Stimulated activated effector memory CD8-positive, alpha-beta T cell treated with anti-CD3 and anti-CD28 coated beads, Interleukin-12 subunit alpha, Interleukin-12 subunit beta, amount 100 ng/mL, for 72 hours (primary cell): ENCODE results near the gene FRY.

Source experiments
- ATAC-seq: fragments of 150-1000 bp; cut with Tn5 transposase; 2 replicates; pipeline ENCODE4 v1.10.0; 2021
- DNase-seq, 2 donors: peaks; one replicate each; pipeline ENCODE4 v3.0.0; 2021 to 2022; ENCODE audit warnings: low spot score in 2 of 2
- H3K27ac Mint-ChIP-seq: one replicate; pipeline ENCODE4 v1.8.0; 2022; ENCODE audit warnings: mild to moderate bottlenecking, mixed read lengths
- H3K36me3 Mint-ChIP-seq: one replicate; pipeline ENCODE4 v1.8.0; 2022; ENCODE audit warnings: mild to moderate bottlenecking, mixed read lengths
- H3K4me1 Mint-ChIP-seq: one replicate; pipeline ENCODE4 v1.8.0; 2022; ENCODE audit warnings: mixed read lengths
- H3K4me3 Mint-ChIP-seq: one replicate; pipeline ENCODE4 v1.8.0; 2022; ENCODE audit warnings: mild to moderate bottlenecking, mixed read lengths
- H3K9me3 Mint-ChIP-seq: one replicate; pipeline ENCODE4 v1.8.0; 2022; ENCODE audit warnings: mixed read lengths

Gene FRY

DNA sequence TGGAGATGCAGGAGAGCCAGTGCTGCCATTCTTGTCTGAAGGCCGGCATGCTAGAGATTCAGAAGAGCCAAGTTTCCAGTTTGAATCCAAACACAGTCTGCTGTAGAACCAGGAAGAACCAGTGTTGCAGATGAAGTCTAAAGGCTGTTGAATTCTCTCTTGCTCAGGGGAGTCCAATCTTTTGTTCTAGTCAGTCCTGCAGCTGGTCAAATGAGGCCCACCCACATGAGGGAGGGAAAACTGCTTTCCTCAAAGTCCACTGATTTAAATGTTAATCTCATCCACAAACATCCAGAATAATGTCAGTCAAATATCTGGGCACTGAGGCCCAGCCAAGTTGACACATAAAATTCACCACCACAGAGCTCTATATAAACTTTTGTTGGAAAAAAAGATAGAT, 136.6 kb downstream of the FRY start:
- no peaks in the 10 kb centered on the region for H3K4me1 Mint-ChIP-seq
- H3K4me3 Mint-ChIP-seq, result no peak overlapping the region
- DNase-seq, result no peak
- H3K36me3 Mint-ChIP-seq, result no peaks in the 10 kb centered on the region
- ATAC-seq, result no peak
- H3K27ac Mint-ChIP-seq, result no peak overlapping the region
- H3K9me3 Mint-ChIP-seq, result no peaks in the 10 kb centered on the region

- Mint-ChIP-seq H3K36me3 (no peaks in the 10 kb centered on the region), H3K4me3 (no peak overlapping the region), H3K4me1 (no peaks in the 10 kb centered on the region), H3K9me3 (no peaks in the 10 kb centered on the region), H3K27ac (no peak overlapping the region)
- ATAC-seq, result no peak
- no peak for DNase-seq
Measured at GRCh38 chr13:32170841-32171240, 139.3 kb downstream of the FRY start.

DNA sequence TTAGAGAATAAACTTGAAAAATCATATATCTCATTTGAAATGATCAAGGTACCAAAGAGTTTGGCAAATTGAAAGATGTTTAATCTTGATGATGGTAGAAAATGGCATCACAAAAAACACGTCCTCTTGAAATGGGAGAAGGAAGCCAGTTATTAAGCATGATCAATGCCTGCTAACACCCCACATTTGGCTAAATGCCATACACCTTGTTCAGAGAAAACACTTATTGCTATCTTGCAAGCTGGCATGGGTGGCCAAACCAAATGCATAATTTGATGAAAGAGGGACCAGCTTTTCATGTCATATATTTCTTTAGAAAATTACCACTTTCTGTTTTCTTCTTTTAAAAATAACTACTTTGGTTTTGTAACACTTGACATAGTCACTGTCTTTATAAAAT, 142.3 kb downstream of the FRY start:
- ATAC-seq, result no peak
- no peak overlapping the region for H3K4me3 Mint-ChIP-seq
- no peak for DNase-seq
- H3K36me3 Mint-ChIP-seq, result peaks cover 4% of the 10 kb centered on the region
- H3K4me1 Mint-ChIP-seq, result no peaks in the 10 kb centered on the region
- H3K27ac Mint-ChIP-seq, result no peak overlapping the region
- H3K9me3 Mint-ChIP-seq, result no peaks in the 10 kb centered on the region

- peaks cover 6% of the 10 kb centered on the region for H3K36me3 Mint-ChIP-seq
- no peak for ATAC-seq
- H3K9me3 Mint-ChIP-seq, result no peaks in the 10 kb centered on the region
Measured at GRCh38 chr13:32174366-32174765, 142.8 kb downstream of the FRY start.

GRCh38 chr13:32175307-32175706, 143.7 kb downstream of the FRY start:
- ATAC-seq (no peak), DNase-seq (no peak)
- Mint-ChIP-seq H3K4me1 (no peaks in the 10 kb centered on the region), H3K27ac (no peak overlapping the region), H3K4me3 (no peak overlapping the region), H3K36me3 (peaks cover 6% of the 10 kb centered on the region), H3K9me3 (no peaks in the 10 kb centered on the region)

More at GRCh38 chr13:32174366-32174765, 142.8 kb downstream of the FRY start:
- Mint-ChIP-seq H3K4me1 (no peaks in the 10 kb centered on the region), H3K27ac (no peak overlapping the region), H3K4me3 (no peak overlapping the region)
- no peak for DNase-seq

DNA sequence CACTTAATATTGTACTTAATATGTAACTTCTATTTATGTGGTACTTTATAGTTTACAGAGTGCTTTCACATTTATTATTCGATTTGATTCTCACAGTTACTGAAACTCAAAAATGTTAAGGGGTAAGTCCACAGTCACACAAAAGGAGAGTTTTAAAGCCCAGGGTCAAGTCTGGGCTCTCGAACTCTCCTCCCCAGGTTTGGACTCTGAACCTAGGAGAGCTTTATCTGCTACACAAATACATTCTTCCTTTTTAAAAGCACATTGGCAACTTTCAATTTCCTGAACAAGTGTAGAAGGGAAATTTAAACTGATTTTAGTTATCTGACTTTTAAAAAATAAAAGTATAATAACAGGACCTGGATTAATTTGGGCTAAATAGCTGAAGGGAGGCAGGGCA, 144.4 kb downstream of the FRY start:
- DNase-seq (no peak), ATAC-seq (no peak)
- peaks cover 6% of the 10 kb centered on the region for H3K36me3 Mint-ChIP-seq
- H3K4me1 Mint-ChIP-seq, result no peaks in the 10 kb centered on the region
- no peak overlapping the region for H3K27ac Mint-ChIP-seq
- no peak overlapping the region for H3K4me3 Mint-ChIP-seq
- no peaks in the 10 kb centered on the region for H3K9me3 Mint-ChIP-seq

GRCh38 chr13:32176696-32177095, 145.1 kb downstream of the FRY start:
- Mint-ChIP-seq H3K9me3 (no peaks in the 10 kb centered on the region), H3K27ac (no peak overlapping the region), H3K4me1 (no peaks in the 10 kb centered on the region), H3K36me3 (peaks cover 6% of the 10 kb centered on the region), H3K4me3 (no peak overlapping the region)
- ATAC-seq (no peak), DNase-seq (no peak)

DNA sequence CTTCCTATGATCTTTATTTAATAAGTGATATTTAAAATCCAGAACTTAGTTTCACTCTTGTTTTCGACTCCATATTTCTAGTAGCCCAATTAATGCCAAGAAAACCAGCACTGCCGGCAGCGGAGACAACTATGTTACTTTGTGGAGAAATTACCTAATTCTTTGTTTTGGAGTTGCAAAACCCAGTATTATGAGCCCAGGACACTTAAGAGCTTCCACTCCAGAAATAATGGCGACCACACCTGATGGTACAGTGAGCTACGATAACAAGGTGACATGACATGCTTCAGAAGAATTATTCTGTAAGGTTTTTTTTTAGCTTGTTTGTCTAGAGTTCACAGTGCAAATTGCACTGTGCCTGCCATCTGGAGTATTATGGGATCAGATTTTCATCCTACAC, 147.2 kb downstream of the FRY start:
- ATAC-seq, result no peak
- Mint-ChIP-seq H3K4me1 (no peaks in the 10 kb centered on the region), H3K36me3 (peaks cover 12% of the 10 kb centered on the region), H3K4me3 (no peak overlapping the region), H3K27ac (no peak overlapping the region), H3K9me3 (no peaks in the 10 kb centered on the region)
- DNase-seq, result no peak

- ATAC-seq (no peak), DNase-seq (no peak)
- Mint-ChIP-seq H3K36me3 (peaks cover 16% of the 10 kb centered on the region), H3K27ac (no peak overlapping the region), H3K4me1 (no peaks in the 10 kb centered on the region), H3K4me3 (no peak overlapping the region), H3K9me3 (no peaks in the 10 kb centered on the region)
Measured at GRCh38 chr13:32179708-32180107, 148.1 kb downstream of the FRY start.

DNA sequence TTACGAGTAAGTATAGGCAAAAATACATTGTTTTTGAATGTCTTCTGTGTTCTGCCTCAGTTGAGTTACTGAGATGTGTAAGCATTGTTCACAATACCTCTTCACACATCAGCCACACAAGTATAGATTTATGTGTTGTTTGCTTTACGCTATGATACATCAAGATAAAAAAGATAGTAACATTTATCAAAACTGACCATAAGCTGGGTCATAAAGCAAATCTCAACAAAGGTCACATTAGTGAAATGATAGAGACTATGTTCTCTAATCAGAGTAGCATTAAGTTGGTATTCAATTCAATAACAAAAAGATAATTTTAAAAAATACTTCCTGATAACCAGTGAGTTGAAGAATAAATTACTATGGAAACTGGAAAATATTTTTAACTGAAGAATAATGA, 156.1 kb downstream of the FRY start:
- Mint-ChIP-seq H3K36me3 (peaks cover 9% of the 10 kb centered on the region), H3K4me1 (no peaks in the 10 kb centered on the region)
- no peak for ATAC-seq

GRCh38 chr13:32191452-32191998, 160.0 kb downstream of the FRY start:
- no peaks in the 10 kb centered on the region for H3K36me3 Mint-ChIP-seq
- DNase-seq (no peak), ATAC-seq (no peak)
- H3K4me3 Mint-ChIP-seq, result no peak overlapping the region
- no peaks in the 10 kb centered on the region for H3K9me3 Mint-ChIP-seq
- no peak overlapping the region for H3K27ac Mint-ChIP-seq
- no peaks in the 10 kb centered on the region for H3K4me1 Mint-ChIP-seq

More for the DNA sequence above, 156.1 kb downstream of the FRY start:
- no peaks in the 10 kb centered on the region for H3K9me3 Mint-ChIP-seq
- no peak overlapping the region for H3K4me3 Mint-ChIP-seq
- DNase-seq, result no peak
- no peak overlapping the region for H3K27ac Mint-ChIP-seq

DNA sequence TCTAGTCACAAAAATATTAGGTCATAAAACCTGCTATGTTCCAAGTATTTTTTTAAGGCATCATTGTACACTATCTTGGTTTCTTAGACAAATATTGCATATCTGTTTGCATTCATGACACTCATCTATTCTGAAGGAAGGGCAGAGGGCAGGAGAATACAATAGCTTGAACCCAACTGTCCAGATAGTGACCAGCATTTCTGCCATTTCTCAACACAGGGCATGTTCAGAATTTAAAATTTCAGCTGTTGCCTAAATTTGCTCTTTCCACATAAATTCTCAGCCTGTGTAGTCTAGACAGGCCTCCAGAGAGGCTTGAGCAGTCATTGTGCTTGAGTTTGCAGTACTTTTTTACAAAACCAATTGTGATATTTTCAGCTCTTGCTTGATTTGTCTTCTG, 164.1 kb downstream of the FRY start:
- no peak overlapping the region for H3K27ac Mint-ChIP-seq
- DNase-seq, result no peak
- H3K4me1 Mint-ChIP-seq, result no peaks in the 10 kb centered on the region
- no peaks in the 10 kb centered on the region for H3K36me3 Mint-ChIP-seq
- ATAC-seq, result no peak
- no peak overlapping the region for H3K4me3 Mint-ChIP-seq
- H3K9me3 Mint-ChIP-seq, result no peaks in the 10 kb centered on the region

- no peaks in the 10 kb centered on the region for H3K9me3 Mint-ChIP-seq
- no peak for ATAC-seq
- no peak overlapping the region for H3K4me3 Mint-ChIP-seq
- no peak overlapping the region for H3K27ac Mint-ChIP-seq
- no peak for DNase-seq
- no peaks in the 10 kb centered on the region for H3K36me3 Mint-ChIP-seq
- H3K4me1 Mint-ChIP-seq, result no peaks in the 10 kb centered on the region
Measured at GRCh38 chr13:32199168-32199567, 167.6 kb downstream of the FRY start.

- no peaks in the 10 kb centered on the region for H3K9me3 Mint-ChIP-seq
- H3K36me3 Mint-ChIP-seq, result no peaks in the 10 kb centered on the region
- no peak overlapping the region for H3K4me3 Mint-ChIP-seq
- no peak overlapping the region for H3K27ac Mint-ChIP-seq
- H3K4me1 Mint-ChIP-seq, result no peaks in the 10 kb centered on the region
- ATAC-seq, result no peak
- DNase-seq, result no peak
Measured at GRCh38 chr13:32200741-32201140, 169.2 kb downstream of the FRY start.

DNA sequence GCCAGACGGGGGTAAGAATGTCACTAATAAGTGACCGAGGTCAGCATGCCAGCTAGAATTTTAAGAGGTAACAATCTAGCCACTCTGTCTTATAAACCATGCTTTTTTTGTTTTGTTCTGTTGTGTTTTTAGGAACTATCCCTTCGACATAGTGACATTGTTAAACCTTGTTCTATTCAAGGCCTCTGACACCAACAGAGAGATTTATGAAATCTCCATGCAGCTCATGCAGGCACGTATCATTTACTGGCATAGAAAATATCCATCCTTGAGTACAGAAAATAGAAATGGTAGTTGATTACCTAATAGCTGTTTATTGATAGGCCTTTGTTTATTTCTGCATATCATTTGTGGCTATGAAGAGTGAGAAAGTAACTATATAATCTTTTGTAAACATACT, 170.2 kb downstream of the FRY start:
- Mint-ChIP-seq H3K4me1 (no peaks in the 10 kb centered on the region), H3K4me3 (no peak overlapping the region)
- no peak for ATAC-seq

GRCh38 chr13:32202268-32202667, 170.7 kb downstream of the FRY start:
- Mint-ChIP-seq H3K4me1 (no peaks in the 10 kb centered on the region), H3K9me3 (no peaks in the 10 kb centered on the region), H3K27ac (no peak overlapping the region), H3K36me3 (no peaks in the 10 kb centered on the region), H3K4me3 (no peak overlapping the region)
- no peak for DNase-seq
- ATAC-seq, result no peak

More for the DNA sequence above, 170.2 kb downstream of the FRY start:
- H3K27ac Mint-ChIP-seq, result no peak overlapping the region
- H3K36me3 Mint-ChIP-seq, result no peaks in the 10 kb centered on the region
- DNase-seq, result no peak
- H3K9me3 Mint-ChIP-seq, result no peaks in the 10 kb centered on the region

DNA sequence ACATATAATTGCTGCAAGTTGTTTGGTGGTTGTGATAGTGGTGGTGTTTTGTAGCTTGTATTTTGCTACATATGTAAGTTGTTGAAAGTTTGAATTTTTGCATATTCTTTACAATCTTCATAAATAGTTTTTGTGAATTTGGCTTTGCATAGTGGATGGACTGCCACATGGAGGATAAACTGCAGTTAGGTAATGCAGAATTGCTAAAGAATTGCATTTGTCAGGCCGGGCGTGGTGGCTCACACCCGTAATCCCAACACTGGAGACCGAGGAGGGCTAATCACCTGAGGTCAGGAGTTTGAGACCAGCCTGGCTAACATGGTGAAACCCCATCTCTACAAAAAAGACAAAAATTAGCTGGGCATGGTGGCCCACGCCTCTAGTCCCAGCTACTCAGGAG, 171.6 kb downstream of the FRY start:
- Mint-ChIP-seq H3K4me1 (no peaks in the 10 kb centered on the region), H3K27ac (no peak overlapping the region), H3K9me3 (no peaks in the 10 kb centered on the region), H3K36me3 (no peaks in the 10 kb centered on the region), H3K4me3 (no peak overlapping the region)
- DNase-seq, result no peak
- ATAC-seq, result no peak
